T47D (cell line): ENCODE data around the gene NKIRAS2.
A peak's percentile ranks its signal among the peaks of the same experiment; 100 is the strongest.

ENCODE experiments used
- DNase-seq, 2 experiments: peaks; one replicate each; pipeline versions ENCODE4 v3.0.0 to v3.0.0-alpha.2; 2011 to 2012; ENCODE audit warnings: low read depth in 1 of 2, low spot score in 1 of 2
- JUND ChIP-seq: IDR thresholded peaks from 2 replicates; pipeline ENCODE4 v1.6.1; 2012; ENCODE audit warnings: low read depth
- in situ Hi-C: cut with HindIII; loops from 2 replicates; pipeline ENCODE4 v1.10.0; 2016; ENCODE audit warnings: low sequenced_read_pairs, low pct_unique_long_range_greater_than_20kb

Gene NKIRAS2

GRCh38 chr17:42056635-42057034 lies 36.7 kb downstream of the NKIRAS2 start:
- TF ChIP-seq JUND = no peak
- in situ Hi-C loops = no loop called here
- DNase-seq = no peak

DNA sequence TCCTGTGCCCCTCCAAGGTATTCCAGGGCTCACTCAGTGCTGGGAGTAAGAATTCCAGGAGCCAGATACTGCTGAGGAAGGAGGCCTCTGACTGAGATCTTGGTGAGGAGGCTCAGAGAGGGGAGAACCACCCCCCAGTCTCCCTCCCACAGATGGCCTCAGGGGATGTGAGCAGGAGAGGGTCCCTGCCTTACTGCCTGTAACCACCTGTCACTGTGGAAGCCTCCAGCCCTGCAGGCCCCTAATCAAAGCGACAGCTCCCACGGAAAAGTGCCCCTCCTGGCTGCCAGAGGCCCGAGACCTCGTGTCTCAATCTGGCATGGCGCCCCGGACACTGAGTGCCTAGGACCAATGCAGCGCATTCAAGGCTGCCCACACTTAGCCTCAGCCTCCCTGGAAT lies 38.2 kb downstream of the NKIRAS2 start:
- no peak for TF ChIP-seq JUND
- DNase-seq = no peak
- in situ Hi-C loops = no loop called here

DNA sequence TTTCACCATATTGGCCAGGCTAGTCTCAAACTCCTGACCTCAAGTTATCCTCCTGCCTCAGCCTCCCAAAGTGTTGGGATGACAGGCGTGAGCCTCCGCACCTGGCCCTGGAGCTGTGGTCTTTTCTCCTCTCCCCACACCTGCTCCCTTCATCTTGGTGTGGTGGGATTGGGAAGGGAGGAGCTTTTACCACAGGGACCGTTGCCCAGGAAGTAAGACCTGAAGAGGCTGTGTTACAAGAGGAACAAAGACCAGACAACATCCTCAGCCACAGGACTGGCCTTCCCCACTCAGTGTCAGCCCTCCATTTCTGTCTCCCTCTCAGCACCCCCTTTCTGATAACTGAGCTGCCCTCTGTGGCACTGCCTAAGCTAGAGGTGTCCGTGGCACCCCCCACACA lies 39.9 kb downstream of the NKIRAS2 start:
- DNase-seq = no peak
- in situ Hi-C loops = no loop called here
- no peak for TF ChIP-seq JUND

- no peak for DNase-seq
- no peak for TF ChIP-seq JUND
- in situ Hi-C loops = no loop called here
Measured at GRCh38 chr17:42060231-42060630, 40.3 kb downstream of the NKIRAS2 start.

DNA sequence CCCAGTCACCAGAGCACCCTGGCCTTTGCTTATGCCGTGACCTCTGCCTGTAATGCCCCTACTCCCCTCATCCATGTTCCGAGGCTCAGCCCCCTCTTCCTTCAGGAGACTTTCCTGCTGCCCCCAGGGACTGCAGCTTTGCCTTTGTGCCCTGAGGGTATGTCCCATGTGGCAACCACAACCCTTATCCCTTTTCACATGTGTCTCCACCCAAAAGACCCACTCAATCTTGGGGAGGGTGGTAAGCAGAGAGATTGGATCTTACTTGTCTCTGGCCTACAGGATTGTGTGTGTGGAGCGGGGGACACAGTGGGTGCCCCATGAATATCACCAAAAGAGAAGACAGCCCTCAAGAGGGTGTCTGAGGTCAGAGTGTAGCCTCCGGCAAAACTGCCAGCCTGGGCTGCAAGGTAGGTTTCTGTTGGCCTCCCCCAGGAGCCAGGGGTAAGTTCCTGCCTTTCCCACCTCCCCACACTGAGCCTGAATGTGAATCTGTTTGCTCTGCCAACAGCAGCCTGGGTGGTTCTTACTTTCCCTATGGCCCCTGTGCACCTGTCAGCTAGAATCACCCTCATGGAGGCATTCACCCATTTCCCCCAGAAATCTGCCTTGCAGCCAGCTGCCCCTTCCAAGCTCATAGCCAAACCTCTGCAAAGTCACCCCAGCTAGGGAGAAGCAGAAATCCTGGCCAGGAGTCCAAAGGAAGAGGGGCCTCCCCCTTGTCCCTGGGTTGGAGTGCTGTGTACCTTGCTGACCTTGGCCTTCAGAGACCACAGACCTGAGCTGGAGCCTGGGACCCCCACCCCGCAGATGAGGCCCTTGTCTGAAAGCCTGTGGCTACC lies 42.0 kb downstream of the NKIRAS2 start:
- in situ Hi-C loops = no loop called here
- DNase-seq = peak in 1 of 2 experiments; percentile 35
- no peak for TF ChIP-seq JUND

DNA sequence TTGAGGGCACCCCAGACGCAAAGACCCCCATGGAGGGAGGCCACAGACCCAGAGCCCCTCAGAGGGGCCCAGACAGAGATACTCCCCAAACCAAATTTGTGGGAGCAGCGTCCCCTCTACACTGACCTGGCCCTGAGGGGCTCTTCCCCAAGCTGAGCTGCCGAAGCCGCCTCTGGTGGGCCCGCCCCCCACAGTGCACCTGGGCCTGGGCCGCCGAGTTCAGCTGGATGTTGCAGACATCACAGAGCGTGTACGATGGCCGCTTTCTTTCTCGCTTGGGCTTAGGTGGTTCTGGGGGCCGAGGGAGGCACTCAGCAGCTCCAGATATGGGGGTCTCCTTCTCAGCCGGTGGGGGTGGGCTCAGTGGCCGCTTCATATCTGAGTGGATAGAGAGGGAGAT lies 42.8 kb downstream of the NKIRAS2 start:
- no peak for DNase-seq
- in situ Hi-C loops = no loop called here
- no peak for TF ChIP-seq JUND

- no peak for DNase-seq
- in situ Hi-C loops = no loop called here
- no peak for TF ChIP-seq JUND
Measured at GRCh38 chr17:42065201-42065600, 45.3 kb downstream of the NKIRAS2 start.

DNA sequence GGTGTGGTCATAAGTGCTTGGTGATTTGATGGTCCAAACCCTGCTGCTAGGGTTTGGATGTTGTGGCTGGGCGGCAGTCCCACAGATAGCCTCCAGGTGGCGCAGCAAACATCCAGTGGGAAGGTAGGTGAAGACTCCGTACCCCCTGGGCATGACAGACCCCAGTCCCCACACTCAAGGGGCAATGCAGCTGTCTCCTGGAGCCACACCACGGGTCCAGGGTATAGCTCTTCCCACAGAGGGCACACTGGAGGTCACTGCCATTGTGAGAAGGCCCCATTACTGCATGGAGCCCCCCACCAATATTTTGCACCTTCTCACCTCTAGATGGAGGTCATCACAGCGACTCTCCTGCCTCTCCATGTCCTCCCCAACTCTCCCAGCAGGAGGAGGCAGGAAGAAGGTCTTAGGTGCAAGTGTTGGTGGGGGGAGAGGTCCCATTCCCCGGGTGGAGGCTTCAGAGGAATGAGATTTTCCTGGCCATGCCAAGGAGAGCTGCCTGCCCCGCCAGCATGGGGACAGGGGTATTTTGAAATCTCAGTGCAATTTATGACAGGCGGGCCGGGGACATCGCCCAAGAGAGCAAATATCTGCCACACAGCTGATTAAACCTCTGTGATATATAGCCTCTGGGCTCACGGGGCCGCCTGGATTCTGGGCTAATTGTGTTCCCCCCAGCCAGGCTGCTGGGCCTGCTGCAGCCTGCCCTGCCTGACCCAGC lies 47.6 kb downstream of the NKIRAS2 start:
- in situ Hi-C loops = no loop called here
- peak; percentile 59 to 69 for DNase-seq
- no peak for TF ChIP-seq JUND

DNA sequence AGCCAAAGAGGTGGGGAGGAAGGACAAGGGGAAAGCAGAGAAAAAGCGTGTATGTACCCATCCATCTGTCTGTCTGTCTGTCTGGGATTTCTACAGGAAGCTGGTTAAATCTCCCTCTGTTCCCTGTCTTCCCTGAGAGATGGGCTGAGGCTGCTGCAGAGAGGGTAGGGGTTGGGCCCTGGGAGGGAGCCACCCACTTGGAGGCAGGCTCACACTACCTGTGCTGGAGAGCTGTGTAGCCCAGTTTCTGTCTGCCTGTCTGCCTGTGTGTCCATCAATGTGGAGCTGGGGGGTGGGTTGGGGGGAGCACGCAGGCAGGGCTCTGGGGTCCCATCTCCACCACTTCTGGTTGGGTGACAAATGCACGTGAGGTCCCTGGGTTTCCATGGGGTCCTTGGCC lies 49.1 kb downstream of the NKIRAS2 start:
- DNase-seq = peak in 1 of 2 experiments; percentile 46
- no peak for TF ChIP-seq JUND
- in situ Hi-C loops = no loop called here

- in situ Hi-C loops = no loop called here
- DNase-seq = no peak
- no peak for TF ChIP-seq JUND
Measured at GRCh38 chr17:42071810-42072209, 51.9 kb downstream of the NKIRAS2 start.

DNA sequence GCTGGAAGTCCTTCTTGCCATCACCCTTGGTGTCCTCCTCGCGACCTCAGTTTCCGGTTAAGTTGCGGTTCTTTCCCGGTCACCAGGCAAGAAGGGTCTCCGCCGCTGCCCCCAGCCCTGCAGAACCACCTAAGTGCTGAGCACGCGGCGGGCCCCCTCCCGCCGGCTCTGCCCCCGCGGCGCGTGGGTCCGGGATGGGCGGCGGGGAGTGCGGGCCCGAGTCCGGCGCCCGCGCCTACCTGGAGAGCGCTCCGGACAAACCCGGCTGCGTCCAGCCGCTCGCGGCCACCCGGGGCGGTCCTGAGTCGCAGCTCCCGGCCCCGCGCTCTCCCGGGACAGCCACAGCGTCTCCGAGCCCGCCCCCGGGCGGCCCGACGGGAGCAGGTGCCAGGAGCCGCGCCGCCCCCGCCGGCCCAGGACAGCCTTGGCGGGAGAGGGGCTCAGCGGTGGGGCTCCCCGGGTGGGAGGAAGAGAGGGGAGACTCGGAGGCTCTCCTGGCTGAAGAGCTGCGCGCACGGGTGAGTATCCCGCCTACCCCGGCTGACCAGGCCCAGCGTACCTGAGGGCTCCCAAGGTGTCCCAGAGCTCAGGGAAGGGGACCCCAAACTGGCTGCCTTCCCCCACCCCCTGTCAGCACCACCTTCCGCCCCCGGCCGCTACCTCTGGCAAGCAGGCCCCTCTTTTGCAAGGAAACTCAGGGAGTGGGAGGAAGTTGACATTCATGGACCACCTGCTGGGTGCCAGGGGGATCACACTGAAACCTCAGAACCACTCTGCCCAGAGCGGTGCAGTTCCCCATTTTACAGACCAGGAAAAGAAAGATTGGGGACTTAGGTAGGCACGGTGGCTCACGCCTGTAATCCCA lies 52.7 kb downstream of the NKIRAS2 start:
- DNase-seq = peak; percentile 55 to 75
- in situ Hi-C loops = no loop called here
- TF ChIP-seq JUND = no peak
